CD14-positive monocyte (primary cell): Measurements from ENCODE around the gene AREL1. TPM values are rescaled to one million over a fixed set of nuclear protein-coding genes. Genes with fewer than 3 reads are reported as not detected.

Experiments
- DNase-seq, 3 donors: peaks; one replicate each; pipeline ENCODE4 v3.0.0-alpha.2; 2011 to 2022
- H2AFZ ChIP-seq: 2 replicates; pipeline ENCODE4 v1.6.0; 2012; ENCODE audit warnings: mild to moderate bottlenecking, low read depth, low read length, inconsistent platforms; ENCODE audit not compliant: insufficient read depth, poor library complexity, severe bottlenecking
- H3K27ac ChIP-seq, 2 donors: 1 replicate in 1 of 2; 2 replicates in 1 of 2; pipeline ENCODE4 v1.5.1; 2012 to 2013; ENCODE audit warnings: low read length in 2 of 2, control low read depth in 1 of 2, inconsistent platforms in 1 of 2, low read depth in 1 of 2, mild to moderate bottlenecking in 1 of 2
- H3K27me3 ChIP-seq, 2 donors: one replicate each; pipeline versions ENCODE4 v1.6.0 to v1.6.1; 2011 to 2013; ENCODE audit warnings: low read length in 2 of 2; ENCODE audit not compliant: control insufficient read depth in 2 of 2, insufficient read depth in 2 of 2
- H3K36me3 ChIP-seq, 2 donors: replicated peaks in 1 of 2; 1 replicate in 1 of 2; 2 replicates in 1 of 2; pipeline versions ENCODE4 v1.5.1 to v1.6.1; 2012 to 2013; ENCODE audit warnings: low read length in 2 of 2, control low read depth in 1 of 2, inconsistent platforms in 1 of 2, mild to moderate bottlenecking in 1 of 2; ENCODE audit not compliant: insufficient read depth in 2 of 2, control insufficient read depth in 1 of 2
- H3K4me1 ChIP-seq, 2 donors: 1 replicate in 1 of 2; 2 replicates in 1 of 2; pipeline versions ENCODE4 v1.5.1 to v1.6.1; 2012 to 2013; ENCODE audit warnings: low read length in 2 of 2, control low read depth in 1 of 2, inconsistent platforms in 1 of 2, mild to moderate bottlenecking in 1 of 2, moderate library complexity in 1 of 2; ENCODE audit not compliant: insufficient read depth in 2 of 2, control insufficient read depth in 1 of 2
- H3K4me2 ChIP-seq: replicated peaks from 2 replicates; pipeline ENCODE3; 2012; ENCODE audit warnings: low read length, moderate library complexity, mild to moderate bottlenecking; ENCODE audit not compliant: poor library complexity, severe bottlenecking; ENCODE audit errors: extremely low read depth
- H3K4me3 ChIP-seq, 3 experiments: fragments of 200-600 bp in 1 of 3; sonication (generic) in 1 of 3; replicated peaks in 1 of 3; 1 replicate in 2 of 3; 2 replicates in 1 of 3; pipeline ENCODE4 v1.5.1; 2011 to 2013; ENCODE audit warnings: low read length in 3 of 3, mild to moderate bottlenecking in 3 of 3, control low read depth in 2 of 3, low read depth in 2 of 3, inconsistent platforms in 1 of 3, moderate library complexity in 1 of 3
- H3K79me2 ChIP-seq: 2 replicates; pipeline ENCODE4 v1.6.0; 2012; ENCODE audit warnings: mild to moderate bottlenecking, control low read depth, inconsistent platforms, low read length, moderate library complexity; ENCODE audit not compliant: insufficient read depth
- H3K9ac ChIP-seq: 2 replicates; pipeline ENCODE4 v1.6.0; 2017; ENCODE audit warnings: low read length, mild to moderate bottlenecking; ENCODE audit not compliant: insufficient read depth, poor library complexity, severe bottlenecking
- H3K9me3 ChIP-seq, 2 donors: replicated peaks in 1 of 2; 1 replicate in 1 of 2; 2 replicates in 1 of 2; pipeline versions ENCODE4 v1.5.1 to v1.6.1; 2012 to 2013; ENCODE audit warnings: low read length in 2 of 2, control low read depth in 1 of 2; ENCODE audit not compliant: control insufficient read depth in 1 of 2, insufficient read depth in 1 of 2
- H4K20me1 ChIP-seq: 2 replicates; pipeline ENCODE4 v1.6.0; 2012; ENCODE audit warnings: mild to moderate bottlenecking, low read length, control low read depth, moderate library complexity; ENCODE audit not compliant: insufficient read depth
- H3K27ac Mint-ChIP-seq, 7 donors: one replicate each; pipeline ENCODE4 v1.8.0; 2020; ENCODE audit warnings: mild to moderate bottlenecking in 7 of 7, mixed read lengths in 7 of 7, moderate library complexity in 6 of 7, inconsistent platforms in 2 of 7
- H3K27me3 Mint-ChIP-seq, 3 donors: one replicate each; pipeline ENCODE4 v1.8.0; 2021 to 2022; ENCODE audit warnings: low read depth in 3 of 3, mild to moderate bottlenecking in 3 of 3, mixed read lengths in 3 of 3, moderate library complexity in 3 of 3, inconsistent platforms in 1 of 3
- H3K36me3 Mint-ChIP-seq, 2 donors: one replicate each; pipeline ENCODE4 v1.8.0; 2020; ENCODE audit warnings: mixed read lengths in 2 of 2, inconsistent platforms in 1 of 2, mild to moderate bottlenecking in 1 of 2
- H3K4me1 Mint-ChIP-seq: one replicate; pipeline ENCODE4 v1.8.0; 2020; ENCODE audit warnings: mild to moderate bottlenecking, mixed read lengths
- H3K4me3 Mint-ChIP-seq, 2 donors: one replicate each; pipeline ENCODE4 v1.8.0; 2020; ENCODE audit warnings: mild to moderate bottlenecking in 2 of 2, mixed read lengths in 2 of 2, moderate library complexity in 1 of 2
- H3K9me3 Mint-ChIP-seq, 7 donors: one replicate each; pipeline ENCODE4 v1.8.0; 2020 to 2022; ENCODE audit warnings: mixed read lengths in 7 of 7, mild to moderate bottlenecking in 6 of 7, moderate library complexity in 6 of 7, inconsistent platforms in 2 of 7
- CTCF ChIP-seq: fragments of 200-600 bp; IDR thresholded peaks from one replicate; pipeline ENCODE4 v1.8.0; 2022; ENCODE audit warnings: antibody characterized with exemption, mild to moderate bottlenecking
- WGBS: methylation state at CpG from one replicate; pipeline ENCODE4 v1.1.5; 2013; ENCODE audit warnings: missing lambda C conversion rate; ENCODE audit not compliant: insufficient coverage; 5-methylcytosine and 5-hydroxymethylcytosine counted together
- intact Hi-C, 2 donors: fragments of 100-400 bp; cut with micrococcal nuclease; formaldehyde crosslinking; loops; one replicate each; pipeline versions ENCODE4 v1.15.0 to v1.15.1; 2023
- polyA plus RNA-seq, 3 donors: library from polyadenylated mRNA; depleted of rRNA in 1 of 3; unstranded in 2 of 3; stranded (reverse) in 1 of 3; fragments of 300-500 nt in 2 of 3; fragments of >200 nt in 1 of 3; fragmentation: Illumina TruSeq in 2 of 3; gene quantifications; 1 replicate in 2 of 3; 2 replicates in 1 of 3; pipeline ENCODE4 v1.2.3, GENCODE V29; 2012 to 2021

Gene AREL1
- polyA plus RNA-seq, 3 donors = 12.5 to 23.3 (median 20.0) TPM

- peaks cover 5 to 6% of the 10 kb centered on the region in 2 donors for H3K9me3 ChIP-seq
- DNase-seq = no peak
- H3K27me3 ChIP-seq = no peaks in the 10 kb centered on the region
- H3K4me1 ChIP-seq = peaks cover 18 to 21% of the 10 kb centered on the region in 2 donors
- H3K36me3 ChIP-seq = peaks cover 0 to 22% of the 10 kb centered on the region in 2 donors
- Mint-ChIP-seq H3K27ac (no peak overlapping the region), H3K4me1 (peaks cover 24% of the 10 kb centered on the region), H3K9me3 (peaks cover 5 to 10% (median 7%) of the 10 kb centered on the region in 7 donors), H3K36me3 (peaks cover 21 to 29% of the 10 kb centered on the region in 2 donors), H3K27me3 (peaks cover 0 to 1% (median 0%) of the 10 kb centered on the region in 3 donors), H3K4me3 (no peak overlapping the region)
- no peak overlapping the region for H3K4me2 ChIP-seq
- intact Hi-C loops = no loop called here
- no peak overlapping the region for H3K27ac ChIP-seq
- H4K20me1 ChIP-seq = peaks cover 74% of the 10 kb centered on the region
- no peak overlapping the region for H2AFZ ChIP-seq
- H3K79me2 ChIP-seq = peaks cover 93% of the 10 kb centered on the region
- H3K9ac ChIP-seq = no peak overlapping the region
- no CpG with 5 or more reads among the region's 3 CpGs for WGBS
- no peak for TF ChIP-seq CTCF
- no peak overlapping the region for H3K4me3 ChIP-seq
Observed at GRCh38 chr14:74703043-74703442, 9.8 kb downstream of the AREL1 start.

- Mint-ChIP-seq H3K4me3 (no peak overlapping the region), H3K27ac (no peak overlapping the region), H3K4me1 (peaks cover 30% of the 10 kb centered on the region), H3K9me3 (peaks cover 5 to 10% (median 7%) of the 10 kb centered on the region in 7 donors), H3K36me3 (peaks cover 25 to 34% of the 10 kb centered on the region in 2 donors), H3K27me3 (peaks cover 0 to 1% (median 0%) of the 10 kb centered on the region in 3 donors)
- Histone ChIP-seq H2AFZ (no peak overlapping the region), H3K9me3 (peaks cover 5 to 6% of the 10 kb centered on the region in 2 donors), H3K36me3 (peaks cover 0 to 27% of the 10 kb centered on the region in 2 donors), H3K4me2 (no peak overlapping the region), H3K79me2 (peaks cover 93% of the 10 kb centered on the region), H4K20me1 (peaks cover 74% of the 10 kb centered on the region), H3K4me1 (peaks cover 22 to 28% of the 10 kb centered on the region in 2 donors), H3K27ac (no peak overlapping the region), H3K9ac (no peak overlapping the region), H3K4me3 (no peak overlapping the region), H3K27me3 (no peaks in the 10 kb centered on the region)
- intact Hi-C loops = no loop called here
- DNase-seq = no peak
- no peak for TF ChIP-seq CTCF
- 100% methylated on average over 2 of the region's 2 CpGs for WGBS
Observed at GRCh38 chr14:74702293-74702692, 10.6 kb downstream of the AREL1 start.
